Liver (tissue), 9 donors: ENCODE results near the gene HNRNPC. TPM values are rescaled to one million over a fixed set of nuclear protein-coding genes. Genes with fewer than 3 reads are reported as not detected.
"Not testable (repeated sequence)": the region's sequence is repeated elsewhere in the genome, so short reads cannot be mapped to it uniquely, and the experiment has no call there.

ENCODE experiments used
- DNase-seq: peaks from one replicate; pipeline ENCODE4 v3.0.0-alpha.2; 2017; ENCODE audit warnings: low spot score
- H3K27ac ChIP-seq, 2 donors: one replicate each; pipeline ENCODE4 v1.7.0; 2013; ENCODE audit warnings: inconsistent platforms in 2 of 2, low read length in 2 of 2, control low read depth in 1 of 2, low read depth in 1 of 2, mild to moderate bottlenecking in 1 of 2
- H3K27me3 ChIP-seq, 4 donors: one replicate each; pipeline versions ENCODE4 v1.6.1 to v1.7.0; 2013; ENCODE audit warnings: low read length in 3 of 4, inconsistent platforms in 1 of 4, mild to moderate bottlenecking in 1 of 4, moderate library complexity in 1 of 4; ENCODE audit not compliant: control insufficient read depth in 4 of 4, insufficient read depth in 4 of 4
- H3K36me3 ChIP-seq, 4 donors: one replicate each; pipeline versions ENCODE4 v1.6.1 to v1.7.0; 2013; ENCODE audit warnings: low read length in 3 of 4, mild to moderate bottlenecking in 3 of 4, low read depth in 1 of 4, moderate library complexity in 1 of 4; ENCODE audit not compliant: control insufficient read depth in 4 of 4, insufficient read depth in 3 of 4
- H3K4me1 ChIP-seq, 4 donors: one replicate each; pipeline versions ENCODE4 v1.6.1 to v1.7.0; 2013; ENCODE audit warnings: low read length in 3 of 4, mild to moderate bottlenecking in 3 of 4, moderate library complexity in 1 of 4; ENCODE audit not compliant: control insufficient read depth in 4 of 4, insufficient read depth in 4 of 4
- H3K4me3 ChIP-seq, 3 donors: one replicate each; pipeline versions ENCODE4 v1.6.1 to v1.7.0; 2013; ENCODE audit warnings: low read length in 3 of 3, control low read depth in 1 of 3, low read depth in 1 of 3, mild to moderate bottlenecking in 1 of 3
- H3K9ac ChIP-seq, 2 donors: one replicate each; pipeline ENCODE4 v1.7.0; 2013; ENCODE audit warnings: low read length in 2 of 2, mild to moderate bottlenecking in 2 of 2, moderate library complexity in 2 of 2, control low read depth in 1 of 2, low read depth in 1 of 2
- H3K9me3 ChIP-seq, 4 donors: one replicate each; pipeline versions ENCODE4 v1.6.1 to v1.7.0; 2013; ENCODE audit warnings: low read length in 3 of 4; ENCODE audit not compliant: control insufficient read depth in 4 of 4
- ATF3 ChIP-seq: IDR thresholded peaks from 2 replicates; pipeline ENCODE4 v1.6.1; 2016; ENCODE audit warnings: antibody characterized with exemption
- CTCF ChIP-seq: fragments of 150-350 bp; IDR thresholded peaks from 2 replicates; pipeline ENCODE4 v1.5.1; 2017; ENCODE audit warnings: improper control_type of control experiment, low read depth, low read length; ENCODE audit not compliant: missing input control
- HNF4A ChIP-seq, 2 donors: conservative IDR thresholded peaks; 2 replicates each; pipeline ENCODE4 v1.6.1; 2016; ENCODE audit warnings: antibody characterized with exemption in 2 of 2, mild to moderate bottlenecking in 2 of 2
- HNF4G ChIP-seq: IDR thresholded peaks from 2 replicates; pipeline ENCODE4 v1.6.1; 2016; ENCODE audit warnings: antibody characterized with exemption
- JUND ChIP-seq, 2 donors: IDR thresholded peaks; 2 replicates each; pipeline ENCODE4 v1.6.1; 2016; ENCODE audit warnings: antibody characterized with exemption in 2 of 2
- RXRA ChIP-seq, 2 donors: IDR thresholded peaks; 2 replicates each; pipeline ENCODE4 v1.6.1; 2017 to 2018; ENCODE audit warnings: antibody characterized with exemption in 2 of 2, mild to moderate bottlenecking in 1 of 2
- TAF1 ChIP-seq: conservative IDR thresholded peaks from 2 replicates; pipeline ENCODE4 v1.6.1; 2016; ENCODE audit warnings: antibody characterized with exemption, mild to moderate bottlenecking
- YY1 ChIP-seq: IDR thresholded peaks from 2 replicates; pipeline ENCODE4 v1.6.1; 2016; ENCODE audit warnings: antibody characterized with exemption, mild to moderate bottlenecking
- WGBS: extraction: QIAGEN DNeasy Blood & Tissue Kit; methylation state at CpG from one replicate; pipeline ENCODE4 v1.1.7; 2013; 5-methylcytosine and 5-hydroxymethylcytosine counted together
- polyA plus RNA-seq, 2 donors: library from polyadenylated mRNA; stranded (reverse) in 1 of 2; unstranded in 1 of 2; fragments of 200-250 nt in 1 of 2; fragments of >200 nt in 1 of 2; fragmentation: Nextera tagmentation in 1 of 2; extraction: Ambion mirVana in 1 of 2; gene quantifications; one replicate each; pipeline versions ENCODE4 v1.2.1 to v1.2.3, GENCODE V29; 2013 to 2015
- total RNA-seq, 2 donors: library from RNA; depleted of rRNA; stranded (reverse); fragments of >200 nt; gene quantifications; one replicate each; pipeline ENCODE4 v1.2.3, GENCODE V29; 2014
- TF ChIP-seq, protein P1 (sequence below): IDR thresholded peaks from 2 replicates; pipeline ENCODE4 v1.6.1; 2016; ENCODE audit warnings: antibody characterized with exemption
- TF ChIP-seq, protein P2 (sequence below): IDR thresholded peaks from 2 replicates; pipeline ENCODE4 v1.6.1; 2016; ENCODE audit warnings: antibody characterized with exemption
- donor health status: healthy.
- donor health status: healthy.
- donor health status: healthy.
- donor health status: healthy.
- donor health status: healthy.

HNRNPC gene
- total and polyA plus RNA-seq, 4 donors = 119 to 384 (median 270) TPM

DNA sequence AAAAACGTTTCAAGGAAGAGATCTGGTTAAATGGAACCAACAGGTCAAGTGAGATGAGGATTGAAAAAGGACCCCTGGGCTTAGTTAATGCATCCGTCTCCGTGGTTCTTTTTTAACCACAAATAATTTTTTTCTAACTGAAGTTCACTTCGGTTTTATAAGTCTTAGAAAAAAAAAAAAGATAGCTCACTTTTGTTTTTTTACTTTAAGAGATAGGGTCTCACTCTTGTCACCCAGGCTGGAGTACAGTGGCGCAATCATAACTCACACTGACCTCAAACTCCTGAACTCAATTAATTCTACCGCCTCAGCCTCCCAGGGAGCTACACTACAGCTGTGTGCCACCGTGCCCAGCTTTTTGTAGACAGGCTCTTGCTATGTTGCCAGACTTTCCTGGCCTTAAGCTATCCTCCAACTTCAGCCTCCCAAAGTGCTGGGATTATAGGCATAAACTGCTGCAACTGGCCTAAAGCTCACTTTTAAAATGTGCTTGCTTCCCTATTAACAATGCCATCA, 11.8 kb downstream of the HNRNPC start:
- Histone ChIP-seq H3K9me3 (no peaks in the 10 kb centered on the region), H3K4me3 (no peak overlapping the region), H3K4me1 (peaks cover 11 to 41% (median 38%) of the 10 kb centered on the region in 4 donors), H3K27ac (peak overlapping the region in 1 of 2 donors; percentile 30), H3K9ac (no peak overlapping the region), H3K27me3 (no peaks in the 10 kb centered on the region), H3K36me3 (peaks cover 11 to 44% (median 43%) of the 10 kb centered on the region in 4 donors)
- TF ChIP-seq CTCF (no peak), HNF4G (no peak), HNF4A (conservative IDR thresholded peaks at IDR 0.05) (no peak), RXRA (IDR thresholded peaks at IDR 0.05) (no peak), YY1 (no peak), JUND (IDR thresholded peaks at IDR 0.05) (no peak), ATF3 (no peak)
- TF ChIP-seq, protein P1, sequence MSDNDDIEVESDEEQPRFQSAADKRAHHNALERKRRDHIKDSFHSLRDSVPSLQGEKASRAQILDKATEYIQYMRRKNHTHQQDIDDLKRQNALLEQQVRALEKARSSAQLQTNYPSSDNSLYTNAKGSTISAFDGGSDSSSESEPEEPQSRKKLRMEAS = no peak
- DNase-seq = no peak
- WGBS = 42% methylated on average over 7 of the region's 7 CpGs

DNA sequence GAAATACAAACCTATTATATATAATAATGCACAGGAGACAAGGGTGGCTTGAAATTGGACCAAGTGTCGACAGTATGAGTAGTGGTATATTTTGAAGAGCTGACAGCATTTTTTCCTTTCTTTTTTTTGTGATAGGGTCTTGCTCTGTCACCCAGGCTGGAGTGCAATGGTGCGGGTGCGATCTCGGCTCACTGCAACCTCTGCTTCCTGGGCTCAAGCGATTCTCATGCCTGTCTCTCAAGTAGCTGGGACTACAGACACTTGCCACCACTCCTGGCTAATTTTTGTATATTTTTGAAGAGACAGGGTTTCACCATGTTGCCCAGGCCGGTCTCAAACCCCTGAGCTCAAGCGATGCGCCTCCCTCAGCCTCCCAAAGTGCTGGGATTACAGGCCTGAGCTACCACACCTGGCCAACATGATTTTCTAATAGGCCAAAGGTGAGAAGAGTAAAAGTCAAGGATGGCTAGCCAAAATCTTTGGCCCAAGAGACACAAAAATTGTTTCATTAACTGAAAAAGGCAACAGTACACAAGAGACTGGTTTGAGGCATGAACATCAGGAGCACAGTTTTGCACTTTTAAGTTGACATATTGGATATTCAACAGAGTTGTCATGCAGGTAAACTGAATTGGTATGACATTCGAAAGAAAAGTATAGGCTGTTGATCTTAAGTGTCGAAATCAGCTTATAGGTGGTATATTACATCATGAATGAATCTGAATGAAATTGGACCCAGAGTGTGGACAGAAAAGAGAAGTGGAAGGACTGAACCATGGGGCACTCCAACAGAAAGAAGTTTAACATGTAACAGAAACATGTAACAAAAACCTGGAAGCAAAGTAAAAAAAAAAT, 12.5 kb downstream of the HNRNPC start:
- H3K27me3 ChIP-seq = no peaks in the 10 kb centered on the region
- no peak overlapping the region for H3K4me3 ChIP-seq
- H3K27ac ChIP-seq = no peak overlapping the region
- WGBS = 86% methylated on average over 10 of the region's 10 CpGs
- no peak for DNase-seq
- no peaks in the 10 kb centered on the region for H3K9me3 ChIP-seq
- H3K36me3 ChIP-seq = peaks cover 12 to 45% (median 40%) of the 10 kb centered on the region in 4 donors
- TF ChIP-seq RXRA (IDR thresholded peaks at IDR 0.05) (peak in 1 of 2 donors; percentile 37), TAF1 (no peak), CTCF (no peak)
- TF ChIP-seq, protein P2, sequence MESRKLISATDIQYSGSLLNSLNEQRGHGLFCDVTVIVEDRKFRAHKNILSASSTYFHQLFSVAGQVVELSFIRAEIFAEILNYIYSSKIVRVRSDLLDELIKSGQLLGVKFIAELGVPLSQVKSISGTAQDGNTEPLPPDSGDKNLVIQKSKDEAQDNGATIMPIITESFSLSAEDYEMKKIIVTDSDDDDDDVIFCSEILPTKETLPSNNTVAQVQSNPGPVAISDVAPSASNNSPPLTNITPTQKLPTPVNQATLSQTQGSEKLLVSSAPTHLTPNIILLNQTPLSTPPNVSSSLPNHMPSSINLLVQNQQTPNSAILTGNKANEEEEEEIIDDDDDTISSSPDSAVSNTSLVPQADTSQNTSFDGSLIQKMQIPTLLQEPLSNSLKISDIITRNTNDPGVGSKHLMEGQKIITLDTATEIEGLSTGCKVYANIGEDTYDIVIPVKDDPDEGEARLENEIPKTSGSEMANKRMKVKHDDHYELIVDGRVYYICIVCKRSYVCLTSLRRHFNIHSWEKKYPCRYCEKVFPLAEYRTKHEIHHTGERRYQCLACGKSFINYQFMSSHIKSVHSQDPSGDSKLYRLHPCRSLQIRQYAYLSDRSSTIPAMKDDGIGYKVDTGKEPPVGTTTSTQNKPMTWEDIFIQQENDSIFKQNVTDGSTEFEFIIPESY = no peak
- no peak overlapping the region for H3K9ac ChIP-seq
- peaks cover 11 to 38% (median 35%) of the 10 kb centered on the region in 4 donors for H3K4me1 ChIP-seq

- H3K36me3 ChIP-seq = peaks cover 12 to 43% (median 38%) of the 10 kb centered on the region in 4 donors
- not testable (repeated sequence) for DNase-seq, H3K4me3 ChIP-seq, H3K27me3 ChIP-seq, H3K9me3 ChIP-seq, H3K9ac ChIP-seq, H3K27ac ChIP-seq
- 86% methylated on average over 8 of the region's 8 CpGs for WGBS
- H3K4me1 ChIP-seq = peaks cover 11 to 38% (median 33%) of the 10 kb centered on the region in 4 donors
Measured at GRCh38 chr14:21256102-21256447, 13.2 kb downstream of the HNRNPC start.
